Measurements from ENCODE around the gene BLNK. TPM values are rescaled to one million over a fixed set of nuclear protein-coding genes. Genes with fewer than 3 reads are reported as not detected.

BLNK gene
- total and polyA plus RNA-seq, 9 of the 15 experiments (the other 6 are each of a cell fraction or from before 2014, with no cell fraction given), result not detected

GRCh38 chr10:96255549-96256333 lies 15.6 kb downstream of the BLNK start:
- in situ Hi-C loops (cut with MboI) (no loop called here), intact Hi-C loops (cut with micrococcal nuclease) (no loop called here)
- Histone ChIP-seq H3K4me2 (ENCODE audit: insufficient read depth, low read length) (no peak overlapping the region), H3K36me3 (ENCODE audit: control insufficient read depth, insufficient read depth, low read length) (no peaks in the 10 kb centered on the region), H3K27ac (ENCODE audit: extremely low read depth, low read depth, low read length) (no peak overlapping the region), H3K9me3 (replicated peaks; ENCODE audit: control insufficient read depth, insufficient read depth, low read depth, low read length) (no peaks in the 10 kb centered on the region), H3K4me1 (replicated peaks in 1 of 2; ENCODE audit: control insufficient read depth in 2 of 2, insufficient read depth in 2 of 2, low read length in 2 of 2) (no peaks in the 10 kb centered on the region), H2AFZ (ENCODE audit: low read depth, low read length) (no peak overlapping the region), H3K27me3 (ENCODE audit: control insufficient read depth in 2 of 2, insufficient read depth in 2 of 2, low read length in 2 of 2) (peaks cover 0 to 14% of the 10 kb centered on the region in 2 experiments; a peak in 2 of 5 replicates), H3K79me2 (ENCODE audit: control insufficient read depth, insufficient read depth, low read length) (no peaks in the 10 kb centered on the region), H4K20me1 (replicated peaks; ENCODE audit: control insufficient read depth, insufficient read depth, low read length) (no peaks in the 10 kb centered on the region), H3K4me3 (no peak overlapping the region), H3K9me1 (ENCODE audit: control insufficient read depth, insufficient read depth, low read length) (no peaks in the 10 kb centered on the region), H3K9ac (ENCODE audit: insufficient read depth in 1 of 2, low read depth in 2 of 2, low read length in 2 of 2) (no peak overlapping the region)
- ChIA-PET POLR2A (interaction anchor here (0.7 kb wide), 2 partner anchors 245 to 383 kb away, joined by 3 read pairs; no protein-coding TSS in a partner anchor), CTCF (ENCODE audit: low intra/inter-chr PET ratio) (no interaction called here)
- no TSS peak for BruUV-seq (replicated peaks)
- FAIRE-seq, result no peak
- DNase-seq (ENCODE audit: extremely low read depth in 1 of 4, low spot score in 3 of 4), result no peak
- ATAC-seq, result no peak
- 16% methylated on average over 5 of the region's 6 CpGs for WGBS (ENCODE audit: insufficient coverage, low coverage, missing lambda C conversion rate)
- TF ChIP-seq CBX3 (IDR thresholded peaks at IDR 0.05; ENCODE audit: borderline replicate concordance in 1 of 2, low read length in 2 of 2) (no peak), JUND (IDR thresholded peaks at IDR 0.05; ENCODE audit: borderline replicate concordance, low read depth, low read length) (no peak), JUND (tag; IDR thresholded peaks at IDR 0.05; ENCODE audit: borderline replicate concordance, low read depth, low read length) (no peak), ESRRA (IDR thresholded peaks at IDR 0.05; ENCODE audit: borderline replicate concordance, low read depth) (no peak), ATF6 (CRISPR knock-in tag; IDR thresholded peaks at IDR 0.05) (no peak), MED1 (CRISPR knock-in tag; IDR thresholded peaks at IDR 0.05; ENCODE audit: borderline replicate concordance) (no peak), SMARCA5 (IDR thresholded peaks at IDR 0.05) (no peak), HDAC1 (IDR thresholded peaks at IDR 0.05) (no peak)
- TF ChIP-seq, protein P1, sequence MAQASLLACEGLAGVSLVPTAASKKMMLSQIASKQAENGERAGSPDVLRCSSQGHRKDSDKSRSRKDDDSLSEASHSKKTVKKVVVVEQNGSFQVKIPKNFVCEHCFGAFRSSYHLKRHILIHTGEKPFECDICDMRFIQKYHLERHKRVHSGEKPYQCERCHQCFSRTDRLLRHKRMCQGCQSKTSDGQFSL (CRISPR knock-in tag; IDR thresholded peaks at IDR 0.05), result no peak
- TF ChIP-seq, protein P1 (tag; IDR thresholded peaks at IDR 0.05), result no peak
- TF ChIP-seq, protein P2, sequence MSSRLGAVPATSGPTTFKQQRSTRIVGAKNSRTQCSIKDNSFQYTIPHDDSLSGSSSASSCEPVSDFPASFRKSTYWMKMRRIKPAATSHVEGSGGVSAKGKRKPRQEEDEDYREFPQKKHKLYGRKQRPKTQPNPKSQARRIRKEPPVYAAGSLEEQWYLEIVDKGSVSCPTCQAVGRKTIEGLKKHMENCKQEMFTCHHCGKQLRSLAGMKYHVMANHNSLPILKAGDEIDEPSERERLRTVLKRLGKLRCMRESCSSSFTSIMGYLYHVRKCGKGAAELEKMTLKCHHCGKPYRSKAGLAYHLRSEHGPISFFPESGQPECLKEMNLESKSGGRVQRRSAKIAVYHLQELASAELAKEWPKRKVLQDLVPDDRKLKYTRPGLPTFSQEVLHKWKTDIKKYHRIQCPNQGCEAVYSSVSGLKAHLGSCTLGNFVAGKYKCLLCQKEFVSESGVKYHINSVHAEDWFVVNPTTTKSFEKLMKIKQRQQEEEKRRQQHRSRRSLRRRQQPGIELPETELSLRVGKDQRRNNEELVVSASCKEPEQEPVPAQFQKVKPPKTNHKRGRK (tag; IDR thresholded peaks at IDR 0.05), result no peak
- TF ChIP-seq, protein P3, sequence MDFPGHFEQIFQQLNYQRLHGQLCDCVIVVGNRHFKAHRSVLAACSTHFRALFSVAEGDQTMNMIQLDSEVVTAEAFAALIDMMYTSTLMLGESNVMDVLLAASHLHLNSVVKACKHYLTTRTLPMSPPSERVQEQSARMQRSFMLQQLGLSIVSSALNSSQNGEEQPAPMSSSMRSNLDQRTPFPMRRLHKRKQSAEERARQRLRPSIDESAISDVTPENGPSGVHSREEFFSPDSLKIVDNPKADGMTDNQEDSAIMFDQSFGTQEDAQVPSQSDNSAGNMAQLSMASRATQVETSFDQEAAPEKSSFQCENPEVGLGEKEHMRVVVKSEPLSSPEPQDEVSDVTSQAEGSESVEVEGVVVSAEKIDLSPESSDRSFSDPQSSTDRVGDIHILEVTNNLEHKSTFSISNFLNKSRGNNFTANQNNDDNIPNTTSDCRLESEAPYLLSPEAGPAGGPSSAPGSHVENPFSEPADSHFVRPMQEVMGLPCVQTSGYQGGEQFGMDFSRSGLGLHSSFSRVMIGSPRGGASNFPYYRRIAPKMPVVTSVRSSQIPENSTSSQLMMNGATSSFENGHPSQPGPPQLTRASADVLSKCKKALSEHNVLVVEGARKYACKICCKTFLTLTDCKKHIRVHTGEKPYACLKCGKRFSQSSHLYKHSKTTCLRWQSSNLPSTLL (IDR thresholded peaks at IDR 0.05), result no peak

All from K562 (cell line).